ENCODE data around the gene OR52N1.

OR52N1 gene

DNA sequence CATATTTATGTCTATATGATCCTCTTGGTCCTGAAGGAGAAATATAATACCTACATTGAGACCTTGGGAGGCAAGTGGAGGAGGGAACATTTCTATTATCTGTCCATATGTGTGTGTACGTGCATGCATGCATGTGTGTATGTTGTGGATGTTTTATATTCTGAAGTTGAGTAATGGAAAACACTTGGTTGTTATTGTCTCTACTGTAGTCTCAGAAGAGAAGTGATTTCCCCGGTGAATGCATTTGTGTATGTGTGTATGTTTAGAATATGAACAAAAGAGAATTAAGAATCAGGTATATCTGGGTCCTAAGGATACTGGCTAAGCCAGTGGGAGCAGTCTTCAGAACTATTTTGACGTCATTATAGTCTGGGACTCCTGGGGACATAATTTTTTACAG is at the start of gene OR52N1:
OR52N1 (minus strand) TSS at position 101 of the 400 bp plus-strand sequence. CDS start 2,449 bp downstream, outside the sequence.
- TF ChIP-seq CTBP1 (IDR thresholded peaks at IDR 0.05; ENCODE audit: borderline replicate concordance), result no peak
- no peak for TF ChIP-seq SUZ12 (IDR thresholded peaks at IDR 0.05)
- TF ChIP-seq ZNF384 (IDR thresholded peaks at IDR 0.05), result no peak
- no peak for TF ChIP-seq HDGF (IDR thresholded peaks at IDR 0.05; ENCODE audit: borderline replicate concordance)
- TF ChIP-seq L3MBTL2 (conservative IDR thresholded peaks at IDR 0.05), result no peak
- no peak for TF ChIP-seq NFRKB (IDR thresholded peaks at IDR 0.05)
- TF ChIP-seq LEF1 (IDR thresholded peaks at IDR 0.05; ENCODE audit: borderline replicate concordance), result no peak
- TF ChIP-seq FOXM1 (IDR thresholded peaks at IDR 0.05; ENCODE audit: borderline replicate concordance), result no peak
- TF ChIP-seq BHLHE40 (IDR thresholded peaks at IDR 0.05; ENCODE audit: borderline replicate concordance), result no peak
- no peak for TF ChIP-seq SP1 (IDR thresholded peaks at IDR 0.05)
- TF ChIP-seq TARDBP (IDR thresholded peaks at IDR 0.05), result no peak
- TF ChIP-seq ARNT (IDR thresholded peaks at IDR 0.05), result no peak
- TF ChIP-seq, protein P1, sequence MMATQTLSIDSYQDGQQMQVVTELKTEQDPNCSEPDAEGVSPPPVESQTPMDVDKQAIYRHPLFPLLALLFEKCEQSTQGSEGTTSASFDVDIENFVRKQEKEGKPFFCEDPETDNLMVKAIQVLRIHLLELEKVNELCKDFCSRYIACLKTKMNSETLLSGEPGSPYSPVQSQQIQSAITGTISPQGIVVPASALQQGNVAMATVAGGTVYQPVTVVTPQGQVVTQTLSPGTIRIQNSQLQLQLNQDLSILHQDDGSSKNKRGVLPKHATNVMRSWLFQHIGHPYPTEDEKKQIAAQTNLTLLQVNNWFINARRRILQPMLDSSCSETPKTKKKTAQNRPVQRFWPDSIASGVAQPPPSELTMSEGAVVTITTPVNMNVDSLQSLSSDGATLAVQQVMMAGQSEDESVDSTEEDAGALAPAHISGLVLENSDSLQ (IDR thresholded peaks at IDR 0.05), result no peak
- no peak for TF ChIP-seq FOXK2 (IDR thresholded peaks at IDR 0.05)
- no peak for TF ChIP-seq FOXA1 (IDR thresholded peaks at IDR 0.05)
- TF ChIP-seq ELF4 (IDR thresholded peaks at IDR 0.05), result no peak
- POLR2A ChIA-PET, result no interaction called here
- DNase-seq (ENCODE audit: extremely low spot score), result no peak
- CTCF ChIA-PET, result no interaction called here

DNA sequence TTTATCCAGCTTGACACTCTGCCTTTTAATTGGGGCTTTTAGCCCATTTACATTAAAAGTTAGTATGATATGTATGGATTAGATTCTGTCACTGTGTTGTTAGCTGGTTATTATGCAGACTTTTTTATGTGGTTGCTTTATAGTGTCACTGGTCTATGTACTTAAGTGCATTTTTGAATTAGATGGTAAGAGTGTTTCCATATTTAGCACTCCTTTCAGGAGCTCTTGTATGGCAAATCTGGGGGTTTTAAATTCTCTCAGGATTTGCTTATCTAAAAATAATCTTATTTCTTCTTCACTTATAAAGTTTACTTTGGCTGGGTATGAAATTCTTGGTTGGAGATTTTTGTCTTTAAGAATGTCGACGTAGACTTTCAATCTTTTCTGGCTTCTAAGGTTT is 46.6 kb upstream of the OR52N1 start:
- no peak for DNase-seq (ENCODE audit: extremely low spot score)
- no peak for TF ChIP-seq SUZ12 (IDR thresholded peaks at IDR 0.05)
- TF ChIP-seq HDGF (IDR thresholded peaks at IDR 0.05; ENCODE audit: borderline replicate concordance), result no peak
- no peak for TF ChIP-seq SP1 (IDR thresholded peaks at IDR 0.05)
- no peak for TF ChIP-seq FOXA1 (IDR thresholded peaks at IDR 0.05)
- no peak for TF ChIP-seq NFRKB (IDR thresholded peaks at IDR 0.05)
- POLR2A ChIA-PET, result no interaction called here
- CTCF ChIA-PET, result no interaction called here

DNA sequence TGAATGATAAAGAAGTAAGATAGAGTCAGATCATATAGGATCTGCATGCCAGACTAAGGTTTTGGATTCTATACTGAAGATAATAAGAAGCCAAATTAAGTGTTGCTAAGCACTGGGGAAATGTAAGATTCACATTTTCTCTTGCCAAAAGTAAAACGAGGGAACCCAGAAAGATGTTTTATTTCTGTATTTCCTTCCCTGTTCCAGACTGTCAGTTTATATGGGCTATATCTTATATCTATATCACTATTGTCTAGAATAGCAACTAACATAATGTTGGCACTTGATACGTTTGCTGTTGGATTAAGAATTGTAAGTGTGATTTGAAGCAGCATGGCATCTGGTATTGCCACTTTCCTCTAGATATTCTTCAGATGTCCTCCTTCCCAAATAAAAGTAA is 42.4 kb upstream of the OR52N1 start:
- ChIA-PET CTCF (no interaction called here), POLR2A (no interaction called here)
- TF ChIP-seq SUZ12 (IDR thresholded peaks at IDR 0.05) (no peak), SP1 (IDR thresholded peaks at IDR 0.05) (no peak), FOXM1 (IDR thresholded peaks at IDR 0.05; ENCODE audit: borderline replicate concordance) (no peak), LEF1 (IDR thresholded peaks at IDR 0.05; ENCODE audit: borderline replicate concordance) (no peak), CTBP1 (IDR thresholded peaks at IDR 0.05; ENCODE audit: borderline replicate concordance) (no peak), L3MBTL2 (conservative IDR thresholded peaks at IDR 0.05) (no peak), ZNF384 (IDR thresholded peaks at IDR 0.05) (no peak), NFRKB (IDR thresholded peaks at IDR 0.05) (no peak), BHLHE40 (IDR thresholded peaks at IDR 0.05; ENCODE audit: borderline replicate concordance) (no peak), FOXA1 (IDR thresholded peaks at IDR 0.05) (no peak), ELF4 (IDR thresholded peaks at IDR 0.05) (no peak), ARNT (IDR thresholded peaks at IDR 0.05) (no peak), HDGF (IDR thresholded peaks at IDR 0.05; ENCODE audit: borderline replicate concordance) (no peak)
- TF ChIP-seq, protein P1 (IDR thresholded peaks at IDR 0.05), result no peak

GRCh38 chr11:5831196-5831829 is 40.2 kb upstream of the OR52N1 start:
- POLR2A ChIA-PET, result no interaction called here
- TF ChIP-seq, protein P1 (IDR thresholded peaks at IDR 0.05), result no peak
- TF ChIP-seq BHLHE40 (IDR thresholded peaks at IDR 0.05; ENCODE audit: borderline replicate concordance), result no peak
- TF ChIP-seq ZNF384 (IDR thresholded peaks at IDR 0.05), result no peak
- DNase-seq (ENCODE audit: extremely low spot score), result no peak
- CTCF ChIA-PET, result no interaction called here

More for the DNA sequence above, 42.4 kb upstream of the OR52N1 start:
- no peak for DNase-seq (ENCODE audit: extremely low spot score)

GRCh38 chr11:5818245-5818886 is 27.3 kb upstream of the OR52N1 start:
- DNase-seq (ENCODE audit: extremely low spot score), result no peak
- POLR2A ChIA-PET, result no interaction called here
- CTCF ChIA-PET, result no interaction called here
- TF ChIP-seq HDGF (IDR thresholded peaks at IDR 0.05; ENCODE audit: borderline replicate concordance), result no peak
- no peak for TF ChIP-seq FOXA1 (IDR thresholded peaks at IDR 0.05)
- TF ChIP-seq ELF4 (IDR thresholded peaks at IDR 0.05), result no peak
- no peak for TF ChIP-seq SP1 (IDR thresholded peaks at IDR 0.05)

DNA sequence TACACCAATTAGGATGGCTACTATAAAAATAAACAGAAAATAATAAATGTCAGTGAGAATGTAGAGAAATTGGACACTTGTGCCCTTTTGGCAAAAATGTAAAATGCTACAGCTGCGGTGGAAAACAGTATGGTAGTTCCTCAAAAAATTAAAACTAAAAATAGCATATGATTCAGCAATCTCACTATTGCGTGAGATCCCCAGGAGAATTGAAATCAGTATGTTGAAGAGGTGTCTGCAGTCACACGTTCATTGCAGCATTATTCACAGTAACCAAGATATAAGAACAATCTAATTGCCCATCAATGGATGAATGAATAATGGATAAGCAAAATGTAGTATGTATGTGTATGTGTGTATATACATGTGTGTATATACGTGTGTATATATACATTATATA is 24.5 kb upstream of the OR52N1 start:
- TF ChIP-seq ZNF384 (IDR thresholded peaks at IDR 0.05) (no peak), NFRKB (IDR thresholded peaks at IDR 0.05) (no peak), HDGF (IDR thresholded peaks at IDR 0.05; ENCODE audit: borderline replicate concordance) (no peak), ARNT (IDR thresholded peaks at IDR 0.05) (no peak), SP1 (IDR thresholded peaks at IDR 0.05) (no peak), L3MBTL2 (conservative IDR thresholded peaks at IDR 0.05) (no peak), CTBP1 (IDR thresholded peaks at IDR 0.05; ENCODE audit: borderline replicate concordance) (no peak), TARDBP (IDR thresholded peaks at IDR 0.05) (no peak), SUZ12 (IDR thresholded peaks at IDR 0.05) (no peak)
- no peak for DNase-seq (ENCODE audit: extremely low spot score)
- CTCF ChIA-PET, result no interaction called here
- POLR2A ChIA-PET, result no interaction called here
